ENCODE results near the gene SLC38A2.

Gene SLC38A2

GRCh38 chr12:46362895-46363581 is 9.5 kb downstream of the SLC38A2 start:
- TF ChIP-seq CTCF (IDR thresholded peaks at IDR 0.05) = no peak
- Histone ChIP-seq H3K4me3 (peak overlapping the region; percentile 90), H3K27ac (no peak overlapping the region)
- DNase-seq (ENCODE audit: low spot score) = no peak

DNA sequence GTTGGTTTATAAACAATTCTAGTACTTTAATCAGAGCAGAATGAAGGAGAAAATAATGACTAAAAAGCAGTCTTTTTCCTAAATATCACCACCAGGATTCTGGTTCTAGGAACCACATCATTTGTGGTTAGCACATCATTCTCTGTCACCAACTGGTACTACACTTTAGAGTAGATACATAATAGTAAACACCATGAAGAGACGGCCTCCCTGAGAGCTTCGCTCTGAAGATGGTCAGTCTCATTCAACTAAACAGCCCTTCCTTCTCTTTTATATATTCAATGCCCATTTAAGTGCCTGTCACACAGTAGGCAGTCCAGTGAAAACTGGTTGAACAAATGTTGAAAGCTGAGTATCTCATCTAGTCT is 10.9 kb downstream of the SLC38A2 start:
- Histone ChIP-seq H3K4me3 (peak overlapping the region; percentile 90), H3K27ac (peak overlapping the region in 1 of 2 donors; percentile 5)
- DNase-seq (ENCODE audit: low spot score) = no peak
- TF ChIP-seq CTCF (IDR thresholded peaks at IDR 0.05) = no peak

DNA sequence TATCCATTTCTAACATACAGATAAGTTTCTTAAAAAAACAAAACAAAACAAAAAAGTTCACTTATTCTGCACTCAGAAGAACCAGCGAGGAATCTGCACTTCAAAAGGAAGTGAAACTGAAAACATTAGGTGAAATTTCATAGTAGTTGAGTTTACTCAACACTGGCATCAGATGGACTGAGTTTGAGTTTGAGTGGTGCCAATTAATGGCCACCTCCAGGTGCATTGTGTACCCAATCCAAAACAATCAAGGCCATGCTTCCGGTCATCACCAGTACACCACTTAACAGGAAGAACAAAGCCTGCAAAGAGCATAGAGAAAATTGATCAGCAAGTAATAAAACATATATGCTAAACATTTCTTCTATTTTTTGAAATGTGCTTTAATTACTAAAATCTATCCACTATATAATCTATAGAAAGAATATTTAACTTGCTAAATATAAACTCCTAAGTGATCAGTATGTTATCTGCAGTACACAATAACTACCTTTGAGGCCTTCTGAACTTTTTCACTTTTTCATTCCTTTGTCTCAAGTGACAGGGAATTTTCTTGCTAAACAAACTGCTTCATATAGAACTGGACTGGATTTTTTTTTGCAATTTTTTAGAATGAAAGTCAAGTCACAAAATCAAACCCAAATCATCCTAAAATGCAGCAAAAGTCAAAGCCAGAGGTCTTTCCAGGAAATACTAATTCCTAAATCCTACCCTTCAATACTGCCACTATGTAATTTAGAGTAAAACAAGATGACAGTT is 11.5 kb downstream of the SLC38A2 start:
- TF ChIP-seq CTCF (IDR thresholded peaks at IDR 0.05) = no peak
- peak overlapping the region in 1 of 2 donors; percentile 5 for H3K27ac ChIP-seq
- peak overlapping the region; percentile 90 for H3K4me3 ChIP-seq
- no peak for DNase-seq (ENCODE audit: low spot score)

- Histone ChIP-seq H3K27ac (no peak overlapping the region), H3K4me3 (no peak overlapping the region)
- DNase-seq (ENCODE audit: low spot score) = no peak
- TF ChIP-seq CTCF (IDR thresholded peaks at IDR 0.05) = no peak
These were observed 12.2 kb downstream of the SLC38A2 start for GRCh38 chr12:46360370-46360769.

DNA sequence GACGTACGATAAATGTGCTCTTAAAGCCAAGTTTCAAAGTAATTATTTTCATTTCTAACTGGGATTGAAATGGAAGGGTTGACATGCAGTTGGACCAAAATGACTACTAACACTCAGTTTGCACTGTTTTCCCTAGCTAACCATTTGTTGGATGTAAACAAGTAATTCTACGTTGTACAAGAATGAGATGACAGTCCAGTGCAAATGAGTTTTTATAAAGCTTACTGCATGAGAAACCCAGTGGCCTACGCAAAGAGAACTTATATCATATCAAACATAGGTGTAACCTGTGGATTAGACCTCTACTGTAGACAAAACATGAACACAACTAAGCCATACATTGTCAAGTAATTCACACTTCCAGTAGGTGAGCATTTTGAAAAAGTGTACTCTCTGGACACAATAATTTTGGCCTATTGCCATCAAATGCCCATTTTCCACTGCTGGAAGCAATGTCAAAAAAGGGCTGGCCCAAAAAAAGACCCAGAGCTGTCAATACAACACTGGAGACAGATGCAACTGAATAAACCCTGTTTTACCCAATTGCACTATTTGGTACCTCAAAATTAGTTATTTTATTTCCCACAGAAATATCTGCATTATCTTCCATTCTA is 12.8 kb downstream of the SLC38A2 start:
- Histone ChIP-seq H3K27ac (no peak overlapping the region), H3K4me3 (no peak overlapping the region)
- TF ChIP-seq CTCF (IDR thresholded peaks at IDR 0.05) = no peak
- no peak for DNase-seq (ENCODE audit: low spot score)

GRCh38 chr12:46358791-46359666 is 13.5 kb downstream of the SLC38A2 start:
- TF ChIP-seq CTCF (IDR thresholded peaks at IDR 0.05) = no peak
- no peak overlapping the region for H3K4me3 ChIP-seq
- H3K27ac ChIP-seq = no peak overlapping the region
- DNase-seq (ENCODE audit: low spot score) = no peak

All from coronary artery (tissue), 2 donors.